Measurements from ENCODE around the gene ABCC3. TPM values are rescaled to one million over a fixed set of nuclear protein-coding genes. Genes with fewer than 3 reads are reported as not detected.

The ABCC3 gene
- total RNA-seq, 6 experiments from 2014 or later = 18.4 to 23.6 (median 21.3) TPM

GRCh38 chr17:50638606-50638965, 3.9 kb downstream of the ABCC3 start:
- Mint-ChIP-seq H3K4me3 (peak overlapping the region; percentile 60), H3K27me3 (ENCODE audit: insufficient read depth) (peaks cover 3% of the 10 kb centered on the region), H3K27ac (peak overlapping the region; percentile 91), H3K36me3 (ENCODE audit: low read depth) (peaks cover 6% of the 10 kb centered on the region; the same call in 1 of the 2 replicates), H3K4me1 (ENCODE audit: low read depth) (peaks cover 78% of the 10 kb centered on the region), H3K9me3 (no peaks in the 10 kb centered on the region)
- TF ChIP-seq, protein P1, sequence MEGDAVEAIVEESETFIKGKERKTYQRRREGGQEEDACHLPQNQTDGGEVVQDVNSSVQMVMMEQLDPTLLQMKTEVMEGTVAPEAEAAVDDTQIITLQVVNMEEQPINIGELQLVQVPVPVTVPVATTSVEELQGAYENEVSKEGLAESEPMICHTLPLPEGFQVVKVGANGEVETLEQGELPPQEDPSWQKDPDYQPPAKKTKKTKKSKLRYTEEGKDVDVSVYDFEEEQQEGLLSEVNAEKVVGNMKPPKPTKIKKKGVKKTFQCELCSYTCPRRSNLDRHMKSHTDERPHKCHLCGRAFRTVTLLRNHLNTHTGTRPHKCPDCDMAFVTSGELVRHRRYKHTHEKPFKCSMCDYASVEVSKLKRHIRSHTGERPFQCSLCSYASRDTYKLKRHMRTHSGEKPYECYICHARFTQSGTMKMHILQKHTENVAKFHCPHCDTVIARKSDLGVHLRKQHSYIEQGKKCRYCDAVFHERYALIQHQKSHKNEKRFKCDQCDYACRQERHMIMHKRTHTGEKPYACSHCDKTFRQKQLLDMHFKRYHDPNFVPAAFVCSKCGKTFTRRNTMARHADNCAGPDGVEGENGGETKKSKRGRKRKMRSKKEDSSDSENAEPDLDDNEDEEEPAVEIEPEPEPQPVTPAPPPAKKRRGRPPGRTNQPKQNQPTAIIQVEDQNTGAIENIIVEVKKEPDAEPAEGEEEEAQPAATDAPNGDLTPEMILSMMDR (IDR thresholded peaks at IDR 0.05) = no peak
- peak; percentile 70 for DNase-seq

- Mint-ChIP-seq H3K27me3 (ENCODE audit: insufficient read depth) (no peaks in the 10 kb centered on the region; the same call in 1 of the 2 replicates), H3K9me3 (no peaks in the 10 kb centered on the region), H3K4me1 (ENCODE audit: low read depth) (peaks cover 77% of the 10 kb centered on the region), H3K4me3 (peak overlapping the region; percentile 60), H3K27ac (peak overlapping the region; percentile 91), H3K36me3 (ENCODE audit: low read depth) (peaks cover 6% of the 10 kb centered on the region; the same call in 1 of the 2 replicates)
- DNase-seq = peak; percentile 97
- TF ChIP-seq, protein P1 (IDR thresholded peaks at IDR 0.05) = no peak
These were observed 4.5 kb downstream of the ABCC3 start for GRCh38 chr17:50638966-50639713.

DNA sequence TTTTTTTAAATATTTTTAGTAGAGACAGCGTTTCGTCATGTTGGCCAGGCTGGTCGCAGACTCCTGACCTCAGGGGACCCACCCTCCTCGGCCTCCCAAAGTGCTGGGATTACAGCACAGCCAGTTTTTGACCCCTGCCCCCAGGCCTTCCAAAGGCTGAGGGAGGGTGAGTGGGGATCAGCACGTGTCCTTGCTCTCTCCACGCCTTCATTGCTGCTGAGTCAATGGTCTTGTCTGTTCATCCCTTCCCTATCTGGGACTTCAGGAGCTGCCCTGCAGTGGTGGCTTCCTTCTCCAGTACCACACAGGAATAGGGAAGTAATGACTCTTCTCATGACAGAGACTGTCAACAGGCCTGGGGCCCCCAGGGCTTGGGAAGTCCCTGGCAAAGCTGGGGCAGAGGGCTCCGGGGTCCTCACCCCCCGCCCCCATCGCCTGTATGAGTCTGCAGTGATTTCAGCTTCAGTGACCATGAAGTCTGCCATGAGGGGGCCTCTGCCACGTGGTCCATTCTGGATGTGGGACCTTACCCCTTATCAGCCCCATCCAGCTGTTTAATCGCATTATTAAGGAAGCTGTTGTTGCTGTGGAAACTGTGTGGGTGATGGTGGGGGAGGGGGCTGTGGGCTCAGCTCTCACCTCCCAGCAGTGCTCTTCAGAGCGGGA, 6.1 kb downstream of the ABCC3 start:
- Mint-ChIP-seq H3K9me3 (no peaks in the 10 kb centered on the region), H3K4me1 (ENCODE audit: low read depth) (peaks cover 70% of the 10 kb centered on the region), H3K27ac (peak overlapping the region; percentile 91), H3K36me3 (ENCODE audit: low read depth) (peaks cover 6% of the 10 kb centered on the region; the same call in 1 of the 2 replicates), H3K27me3 (ENCODE audit: insufficient read depth) (no peaks in the 10 kb centered on the region; the same call in 1 of the 2 replicates), H3K4me3 (no peak overlapping the region)
- DNase-seq = peak; percentile 21
- TF ChIP-seq, protein P1 (IDR thresholded peaks at IDR 0.05) = no peak

GRCh38 chr17:50641357-50641756, 6.7 kb downstream of the ABCC3 start:
- Mint-ChIP-seq H3K9me3 (no peaks in the 10 kb centered on the region), H3K27ac (peak overlapping the region; percentile 91), H3K27me3 (ENCODE audit: insufficient read depth) (peaks cover 1% of the 10 kb centered on the region), H3K4me3 (no peak overlapping the region), H3K36me3 (ENCODE audit: low read depth) (peaks cover 9% of the 10 kb centered on the region), H3K4me1 (ENCODE audit: low read depth) (peaks cover 66% of the 10 kb centered on the region)
- DNase-seq = no peak
- TF ChIP-seq, protein P1 (IDR thresholded peaks at IDR 0.05) = no peak

- H3K27ac Mint-ChIP-seq = peak overlapping the region; percentile 91
- peaks cover 12% of the 10 kb centered on the region for H3K36me3 Mint-ChIP-seq (ENCODE audit: low read depth)
- peaks cover 2% of the 10 kb centered on the region for H3K27me3 Mint-ChIP-seq (ENCODE audit: insufficient read depth)
- H3K4me3 Mint-ChIP-seq = no peak overlapping the region
- TF ChIP-seq, protein P1 (IDR thresholded peaks at IDR 0.05) = no peak
- no peak for DNase-seq
- peaks cover 60% of the 10 kb centered on the region for H3K4me1 Mint-ChIP-seq (ENCODE audit: low read depth)
- no peaks in the 10 kb centered on the region for H3K9me3 Mint-ChIP-seq
These were observed 7.5 kb downstream of the ABCC3 start for GRCh38 chr17:50642071-50642721.

Data from HFFc6 (cell line).